AG09319 (cell line): ENCODE data around the gene ST6GALNAC3.

Experiments used
- DNase-seq: peaks from one replicate; pipeline ENCODE4 v3.0.0-alpha.2; 2010; ENCODE audit warnings: low read depth; ENCODE audit errors: extremely low read depth
- CTCF ChIP-seq: IDR thresholded peaks from 2 replicates; pipeline ENCODE4 v1.5.1; 2011; ENCODE audit warnings: low read depth, mild to moderate bottlenecking, inconsistent platforms, low read length, moderate library complexity

ST6GALNAC3 gene

GRCh38 chr1:76581712-76582111, 507.2 kb downstream of the ST6GALNAC3 start:
- DNase-seq, result no peak

GRCh38 chr1:76583235-76583868, 508.8 kb downstream of the ST6GALNAC3 start:
- no peak for TF ChIP-seq CTCF

More at GRCh38 chr1:76581712-76582111, 507.2 kb downstream of the ST6GALNAC3 start:
- TF ChIP-seq CTCF, result no peak

GRCh38 chr1:76583875-76584477, 509.4 kb downstream of the ST6GALNAC3 start:
- no peak for TF ChIP-seq CTCF
- DNase-seq, result no peak

More at GRCh38 chr1:76583235-76583868, 508.8 kb downstream of the ST6GALNAC3 start:
- no peak for DNase-seq

GRCh38 chr1:76585980-76586674, 511.6 kb downstream of the ST6GALNAC3 start:
- TF ChIP-seq CTCF, result no peak
- DNase-seq, result no peak

GRCh38 chr1:76587212-76587611, 512.7 kb downstream of the ST6GALNAC3 start:
- DNase-seq, result no peak
- no peak for TF ChIP-seq CTCF

- no peak for DNase-seq
- TF ChIP-seq CTCF, result no peak
These were observed 516.9 kb downstream of the ST6GALNAC3 start for GRCh38 chr1:76591461-76591860.

GRCh38 chr1:76591963-76592362, 517.4 kb downstream of the ST6GALNAC3 start:
- DNase-seq, result no peak
- TF ChIP-seq CTCF, result no peak
